HepG2 (cell line): ENCODE measurements around the gene ITCH. TPM values are rescaled to one million over a fixed set of nuclear protein-coding genes. Genes with fewer than 3 reads are reported as not detected.

Experiments used
- CBFB ChIP-seq: sonication (generic); formaldehyde crosslinking; IDR thresholded peaks from 2 replicates; pipeline ENCODE4 v1.4.0; 2020; ENCODE audit warnings: missing genetic modification reagents
- GTF3A ChIP-seq: sonication (generic); formaldehyde crosslinking; conservative IDR thresholded peaks from 2 replicates; pipeline ENCODE4 v1.4.0; 2020; ENCODE audit warnings: mild to moderate bottlenecking, missing genetic modification reagents
- HMGA1 ChIP-seq: sonication (generic); formaldehyde crosslinking; conservative IDR thresholded peaks from 2 replicates; pipeline ENCODE4 v1.4.0; 2020; ENCODE audit warnings: missing genetic modification reagents
- NR3C1 ChIP-seq: sonication (generic); formaldehyde crosslinking; IDR thresholded peaks from 2 replicates; pipeline ENCODE4 v1.4.0; 2020; ENCODE audit warnings: missing genetic modification reagents
- ONECUT2 ChIP-seq: sonication (generic); formaldehyde crosslinking; IDR thresholded peaks from 2 replicates; pipeline ENCODE4 v1.4.0; 2020; ENCODE audit warnings: missing genetic modification reagents
- PRDM10 ChIP-seq: sonication (generic); formaldehyde crosslinking; IDR thresholded peaks from 2 replicates; pipeline ENCODE4 v1.4.0; 2020; ENCODE audit warnings: low read depth, missing genetic modification reagents
- RNF2 ChIP-seq: fragments of 450-650 bp; conservative IDR thresholded peaks from 2 replicates; pipeline ENCODE4 v1.6.1; 2016; ENCODE audit warnings: low read depth
- SNAI1 ChIP-seq: sonication (generic); formaldehyde crosslinking; IDR thresholded peaks from 2 replicates; pipeline ENCODE4 v1.5.0; 2020; ENCODE audit warnings: mild to moderate bottlenecking, missing genetic modification reagents, borderline replicate concordance
- TBX2 ChIP-seq: sonication (generic); formaldehyde crosslinking; IDR thresholded peaks from 2 replicates; pipeline ENCODE4 v1.5.0; 2020; ENCODE audit warnings: missing genetic modification reagents, mild to moderate bottlenecking, borderline replicate concordance
- TFE3 ChIP-seq: IDR thresholded peaks from 2 replicates; pipeline ENCODE4 v1.6.1; 2016
- THAP11 ChIP-seq: IDR thresholded peaks from 2 replicates; pipeline ENCODE4 v1.6.1; 2016; ENCODE audit warnings: missing biosample characterization, missing genetic modification reagents
- THAP8 ChIP-seq: sonication (generic); formaldehyde crosslinking; IDR thresholded peaks from 2 replicates; pipeline ENCODE4 v1.5.1; 2020; ENCODE audit warnings: missing genetic modification reagents, mild to moderate bottlenecking, borderline replicate concordance
- ZBTB49 ChIP-seq: sonication (generic); formaldehyde crosslinking; IDR thresholded peaks from 2 replicates; pipeline ENCODE4 v1.4.0; 2020; ENCODE audit warnings: missing genetic modification reagents, borderline replicate concordance
- ZNF180 ChIP-seq: sonication (generic); formaldehyde crosslinking; IDR thresholded peaks from 2 replicates; pipeline ENCODE4 v1.4.0; 2020; ENCODE audit warnings: low read depth, missing genetic modification reagents, borderline replicate concordance
- ZNF251 ChIP-seq: sonication (generic); formaldehyde crosslinking; IDR thresholded peaks from 2 replicates; pipeline ENCODE4 v1.9.0; 2021; ENCODE audit warnings: mild to moderate bottlenecking, missing genetic modification reagents
- ZNF33B ChIP-seq: sonication (generic); formaldehyde crosslinking; IDR thresholded peaks from 2 replicates; pipeline ENCODE4 v1.5.1; 2020; ENCODE audit warnings: mild to moderate bottlenecking, missing genetic modification reagents
- ZNF503 ChIP-seq: sonication (generic); formaldehyde crosslinking; IDR thresholded peaks from 2 replicates; pipeline ENCODE4 v1.4.0; 2020; ENCODE audit warnings: missing genetic modification reagents
- ZSCAN29 ChIP-seq: sonication (generic); formaldehyde crosslinking; conservative IDR thresholded peaks from 2 replicates; pipeline ENCODE4 v1.4.0; 2020; ENCODE audit warnings: mild to moderate bottlenecking, missing genetic modification reagents
- polyA plus RNA-seq, 8 experiments: library from polyadenylated mRNA; depleted of rRNA in 3 of 8; stranded (reverse) in 7 of 8; unstranded in 1 of 8; fragments of >200 nt; fragmentation: Illumina TruSeq in 4 of 8; extraction: Trizol in 4 of 8; gene quantifications; 2 replicates each; pipeline versions ENCODE4 v1.2.1 to v1.2.3, GENCODE V29; 2011 to 2016; ENCODE audit warnings: low read depth in 4 of 8, missing spikeins in 1 of 8, mixed read lengths in 1 of 8; ENCODE audit not compliant: insufficient read depth in 1 of 8
- total RNA-seq, 5 experiments: library from RNA; depleted of rRNA; stranded (reverse); fragments of >200 nt; fragmentation: Illumina TruSeq; extraction: Trizol; gene quantifications; 2 replicates each; pipeline ENCODE4 v1.2.3, GENCODE V29; 2016; ENCODE audit warnings: low read depth in 1 of 5

The ITCH gene
- total and polyA plus RNA-seq, 2 of the 13 experiments (the other 11 are each of a cell fraction or from before 2014, with no cell fraction given), result 20.5 to 112 TPM

GRCh38 chr20:34522969-34523871 is 160.1 kb downstream of the ITCH start (continued):
- TF ChIP-seq HMGA1 (CRISPR knock-in tag) (no peak), ZBTB49 (peak; percentile 69; the same call in 1 of the 2 replicates), ONECUT2 (CRISPR knock-in tag) (no peak), TBX2 (CRISPR knock-in tag) (no peak), ZNF33B (CRISPR knock-in tag) (no peak), ZSCAN29 (CRISPR knock-in tag) (no peak), ZNF180 (no peak), PRDM10 (CRISPR knock-in tag) (no peak), THAP8 (CRISPR knock-in tag) (no peak), NR3C1 (no peak), RNF2 (no peak), ZNF503 (CRISPR knock-in tag) (no peak), THAP11 (CRISPR knock-in tag) (peak; percentile 46; the same call in 1 of the 2 replicates), SNAI1 (no peak), TFE3 (CRISPR knock-in tag) (peak; percentile 27; the same call in 1 of the 2 replicates), CBFB (no peak), ZNF251 (CRISPR knock-in tag) (no peak), GTF3A (CRISPR knock-in tag) (no peak)
